GM19468 (cell line): ENCODE data around the gene CABP7.

ENCODE experiments used
- ATAC-seq: cut with Tn5 transposase; IDR thresholded peaks from one replicate; pipeline ENCODE4 v1.9.1; 2021; ENCODE audit warnings: mild to moderate bottlenecking, moderate library complexity, moderate number of reproducible peaks; ENCODE audit not compliant: unreplicated experiment; ENCODE audit errors: extremely low read depth

Gene CABP7

GRCh38 chr22:29718949-29719898 is 579 bp upstream of the CABP7 start:
- ATAC-seq: no peak

DNA sequence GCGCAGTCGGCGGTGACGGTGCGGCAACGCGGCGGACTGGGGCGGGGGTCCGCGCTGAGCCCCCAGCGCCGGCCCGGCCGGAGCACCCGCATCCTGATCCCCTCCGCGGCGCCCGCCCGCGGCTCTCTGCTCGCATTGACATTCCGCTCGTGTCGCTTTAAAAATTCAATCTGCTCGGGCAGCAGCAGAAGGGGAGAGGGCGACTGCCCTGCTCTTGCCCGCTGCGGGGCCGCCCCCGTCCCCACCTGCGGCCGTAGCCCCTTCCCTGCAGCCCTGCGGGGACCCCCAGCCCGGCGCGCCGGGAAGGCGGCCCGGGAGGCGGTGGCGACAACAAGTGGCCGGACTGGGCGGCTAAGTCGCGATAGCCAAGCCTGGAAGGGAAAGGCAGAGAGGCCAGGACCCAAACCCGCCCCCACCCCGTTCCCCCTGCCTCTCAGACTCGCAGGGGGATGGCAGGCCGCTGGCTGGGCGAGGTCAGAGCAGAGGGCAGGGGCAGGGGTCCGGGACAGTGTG is 1.1 kb downstream of the CABP7 start:
- ATAC-seq: no peak

DNA sequence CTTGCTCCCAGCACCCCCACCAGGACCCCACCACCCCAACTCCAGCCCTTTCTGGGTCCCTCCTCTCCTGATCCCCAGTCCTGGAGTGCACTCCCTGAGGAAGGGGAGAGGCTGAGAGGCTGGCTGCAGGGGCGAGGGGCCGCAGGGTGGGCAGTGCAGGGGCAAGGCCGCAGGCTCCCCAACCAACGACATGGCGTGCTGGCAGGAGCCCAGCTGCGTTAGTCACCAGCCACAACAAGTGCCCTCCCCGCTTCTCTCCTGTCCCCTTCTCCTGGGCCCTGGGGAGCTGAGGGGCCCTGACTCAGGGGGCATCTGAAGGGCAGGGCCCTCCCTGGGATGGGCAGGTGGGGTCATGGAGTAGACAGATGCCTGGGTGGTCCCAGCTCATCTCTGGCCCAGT is 2.3 kb downstream of the CABP7 start:
- ATAC-seq: no peak

DNA sequence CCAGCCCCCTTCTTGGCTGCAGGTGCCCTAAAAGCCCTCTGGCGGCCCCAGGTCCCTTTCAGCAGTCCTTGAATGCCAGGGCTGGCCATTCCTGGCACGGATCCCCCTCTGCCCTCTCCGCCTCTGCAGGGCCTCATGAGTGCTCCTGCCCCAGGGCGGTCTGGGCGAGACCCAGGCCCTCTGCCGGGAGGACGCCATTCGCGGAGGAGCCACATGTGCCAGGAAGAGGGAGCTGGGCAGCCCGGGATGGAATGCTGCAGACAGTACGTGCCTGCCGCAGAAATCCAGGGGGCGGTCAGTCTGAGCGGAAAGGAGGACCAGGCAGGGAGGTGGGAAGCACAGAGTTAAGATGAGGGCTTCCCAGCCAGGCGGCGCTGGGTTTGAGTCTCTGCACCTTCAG is 2.8 kb downstream of the CABP7 start:
- ATAC-seq: no peak

- ATAC-seq: no peak
These were observed 4.0 kb downstream of the CABP7 start for GRCh38 chr22:29723766-29724165.

- no peak for ATAC-seq
These were observed 5.0 kb downstream of the CABP7 start for GRCh38 chr22:29724843-29725242.

DNA sequence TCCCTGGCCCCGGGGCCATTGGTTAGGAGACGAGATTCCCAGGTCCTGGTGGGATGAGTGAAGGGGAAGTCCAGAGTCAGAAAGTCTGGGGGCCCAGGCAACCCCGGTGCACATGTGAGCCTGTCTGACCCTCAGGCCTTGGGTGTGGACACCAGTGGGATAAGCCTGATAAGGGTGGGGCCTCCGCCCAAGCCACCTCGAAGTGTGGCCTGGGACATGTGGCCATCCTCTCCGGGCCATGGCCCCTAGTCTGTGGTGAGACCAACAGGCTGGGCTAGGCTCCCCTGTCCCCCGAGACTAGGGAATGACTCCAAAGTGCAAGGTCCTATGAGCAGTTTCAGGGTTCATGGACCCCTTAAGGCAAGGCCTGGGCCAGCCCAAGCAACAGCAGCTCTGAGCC is 6.3 kb downstream of the CABP7 start:
- no peak for ATAC-seq

DNA sequence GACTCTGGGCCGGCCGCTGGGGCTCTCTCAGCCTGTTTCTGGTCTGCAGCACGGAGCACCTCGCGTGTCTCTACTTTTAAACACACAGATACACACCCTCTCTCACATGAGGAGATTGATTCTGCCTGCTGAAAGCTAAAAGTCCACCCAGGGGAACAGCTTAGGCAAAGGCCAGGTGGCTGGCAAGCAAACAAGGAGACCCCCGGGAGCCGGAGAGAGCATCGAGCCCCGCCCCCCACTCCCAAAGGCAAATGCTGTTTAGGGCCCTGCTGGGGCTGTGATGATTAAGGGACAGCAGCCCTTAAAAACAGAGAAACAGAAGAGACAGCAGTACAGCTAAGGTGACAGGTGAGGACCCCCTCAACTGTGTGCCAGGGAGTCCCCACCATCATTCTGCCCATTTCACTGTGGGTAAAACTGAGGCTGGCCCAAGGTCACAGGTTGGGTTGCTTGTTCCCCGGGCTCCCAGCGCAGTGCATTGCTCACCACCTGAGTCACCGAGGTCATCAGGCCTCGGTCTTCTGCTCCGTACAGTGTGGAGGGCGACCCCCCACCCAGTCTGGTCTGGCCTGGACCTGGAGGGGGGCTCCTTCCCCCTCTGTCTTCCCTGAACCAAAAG is 6.8 kb downstream of the CABP7 start:
- no peak for ATAC-seq

DNA sequence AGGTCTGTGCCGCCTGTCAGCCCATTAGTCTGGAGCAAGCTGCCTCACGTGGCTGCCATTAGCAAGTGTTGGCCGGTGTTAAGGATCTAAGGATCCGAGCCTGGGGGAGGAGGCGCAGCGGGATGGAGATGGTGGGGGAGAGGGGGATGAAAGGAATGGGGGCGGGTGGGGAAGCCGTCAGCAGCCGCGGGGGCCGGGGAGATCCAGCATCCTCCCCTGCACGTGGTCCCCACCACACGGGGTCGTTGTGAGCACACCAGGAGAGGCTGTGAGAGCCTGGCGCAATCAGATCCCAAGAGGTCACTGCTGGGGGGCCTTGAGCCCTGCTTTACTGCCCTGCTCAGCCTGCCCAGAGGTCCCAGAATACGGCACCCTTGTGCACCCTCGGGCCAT is 7.3 kb downstream of the CABP7 start:
- no peak for ATAC-seq

DNA sequence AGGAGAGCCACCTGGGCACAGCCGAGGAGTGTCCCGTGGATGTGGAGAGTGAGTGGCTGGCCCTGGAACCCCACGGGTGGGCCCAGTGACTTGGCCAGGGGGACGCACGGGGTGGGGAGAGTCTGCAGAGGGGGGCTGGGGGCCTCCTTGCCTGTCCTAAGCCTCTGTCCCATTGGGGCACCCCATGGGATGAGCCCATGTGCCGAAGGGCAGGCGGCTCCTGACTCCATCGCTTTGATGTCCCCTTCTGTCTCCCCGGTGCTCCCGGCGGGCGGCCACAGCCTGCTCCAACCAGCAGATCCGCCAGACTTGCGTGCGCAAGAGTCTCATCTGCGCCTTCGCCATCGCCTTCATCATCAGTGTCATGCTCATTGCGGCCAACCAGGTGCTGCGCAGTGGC is 9.4 kb downstream of the CABP7 start:
- no peak for ATAC-seq

DNA sequence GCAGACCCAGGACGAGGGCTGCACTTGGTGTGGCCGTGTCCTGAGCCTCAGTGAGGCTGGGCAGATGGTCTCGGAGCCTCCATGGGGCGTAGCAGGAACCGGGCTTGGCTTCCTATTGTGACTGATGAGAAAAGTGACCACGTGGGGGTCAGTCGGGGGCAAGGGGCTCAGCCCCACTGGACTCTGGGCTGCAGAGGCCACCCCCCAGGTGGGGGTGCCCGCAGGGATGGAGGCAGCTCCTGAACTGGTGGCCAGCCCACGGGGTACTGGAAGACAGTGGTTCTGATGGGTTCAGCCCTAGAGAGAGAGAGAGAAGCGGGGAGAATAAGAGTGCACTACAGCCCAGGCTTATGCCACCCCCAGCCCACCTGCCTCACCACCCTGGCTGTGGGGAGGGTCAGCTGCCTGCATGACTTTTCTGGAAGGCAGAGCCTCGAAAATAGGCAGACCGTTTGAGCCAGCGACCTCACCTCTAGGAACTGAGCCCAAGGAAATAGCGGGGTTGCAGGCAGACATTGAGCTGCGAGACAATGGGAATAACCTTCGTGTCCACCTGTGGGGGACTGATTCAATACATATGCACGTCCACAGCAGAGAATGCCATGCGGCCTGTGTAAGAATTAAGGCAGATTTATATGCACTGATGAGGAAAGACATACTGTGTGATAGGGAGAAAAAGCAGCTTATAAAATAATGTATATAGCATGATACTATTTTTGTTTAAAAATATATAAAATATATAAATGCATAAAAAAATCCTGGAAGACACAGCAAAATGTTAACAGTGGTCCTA is 11.5 kb downstream of the CABP7 start:
- ATAC-seq: no peak

DNA sequence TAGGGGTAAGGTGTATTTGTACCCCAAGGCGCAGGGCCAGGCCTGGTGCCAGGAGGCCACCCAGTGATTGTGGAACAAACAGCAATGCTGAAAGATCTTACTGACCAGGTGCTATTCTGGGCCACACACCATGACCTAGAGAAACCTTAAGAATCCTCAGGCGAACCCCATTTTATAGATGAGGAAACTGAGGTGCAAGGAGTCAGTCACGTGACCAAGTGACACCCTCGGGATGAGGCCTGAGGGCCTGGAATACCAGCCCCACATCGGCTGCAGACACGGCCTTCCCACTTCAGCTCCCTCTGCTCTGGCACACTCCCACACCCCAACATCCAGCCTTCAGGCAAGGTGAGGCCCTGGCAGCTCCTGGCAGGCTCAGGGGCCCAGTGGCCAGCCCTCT is 13.1 kb downstream of the CABP7 start:
- no peak for ATAC-seq

DNA sequence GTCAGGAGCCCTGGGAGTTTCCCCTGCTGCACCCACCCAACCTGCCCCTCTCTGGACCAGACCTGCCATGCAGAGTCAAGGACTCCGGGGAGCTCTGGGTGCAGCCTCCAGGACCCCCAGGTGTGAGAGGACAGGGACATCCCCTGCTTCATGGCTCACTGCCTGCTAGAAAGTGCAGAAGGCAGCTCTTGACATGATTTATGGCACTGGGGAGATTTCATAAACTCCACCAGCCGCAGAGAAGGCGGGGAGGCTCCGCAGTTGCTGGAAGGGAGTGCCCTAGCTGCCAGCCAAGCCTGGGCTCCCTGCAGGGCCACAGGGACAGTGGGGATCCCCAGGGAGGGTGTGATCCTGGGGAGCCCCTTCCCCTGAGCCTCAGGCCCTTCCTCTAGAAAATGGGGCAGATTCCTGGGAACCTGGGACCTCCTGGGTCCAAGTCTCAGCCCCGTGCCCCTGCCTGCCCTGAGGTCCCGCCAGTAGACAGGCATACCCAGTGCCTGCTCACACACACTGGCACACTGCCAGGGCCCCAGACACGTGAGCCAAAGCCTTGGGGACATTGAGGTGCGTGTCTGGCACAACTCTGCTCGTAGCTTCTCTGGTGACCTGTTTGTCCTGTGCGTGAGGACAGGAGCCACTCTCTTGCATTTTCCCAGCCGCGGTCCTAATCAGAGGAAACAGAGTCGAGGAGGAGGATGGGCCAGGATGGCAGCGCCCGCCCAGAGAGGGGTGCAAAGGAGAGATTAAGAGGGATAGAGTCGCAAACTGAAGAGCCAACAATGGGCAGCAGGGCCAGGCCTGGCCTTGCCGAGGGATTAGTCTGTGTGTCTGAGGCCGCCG is 13.8 kb downstream of the CABP7 start:
- no peak for ATAC-seq

DNA sequence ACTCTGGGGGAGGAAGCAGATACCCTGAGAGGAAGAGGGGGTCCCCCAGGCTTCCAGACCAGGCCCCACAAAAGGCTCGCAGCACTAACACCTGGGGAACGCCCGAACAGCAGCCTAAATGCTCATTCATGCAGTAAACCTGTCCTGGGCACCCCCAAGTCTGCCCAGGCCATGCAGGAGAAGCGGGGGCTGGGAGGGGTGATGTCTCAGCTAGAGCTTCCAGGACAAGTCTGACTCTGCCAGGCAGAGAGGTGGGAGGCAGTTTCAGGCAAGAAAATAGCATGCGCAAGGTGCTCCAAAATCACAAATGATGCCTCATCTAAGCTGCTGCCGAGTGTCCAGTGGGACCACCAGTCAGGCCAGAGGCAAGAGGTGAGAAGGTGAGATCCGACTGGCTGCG is 14.6 kb downstream of the CABP7 start:
- no peak for ATAC-seq

GRCh38 chr22:29734838-29735237 is 15.0 kb downstream of the CABP7 start:
- ATAC-seq: no peak

DNA sequence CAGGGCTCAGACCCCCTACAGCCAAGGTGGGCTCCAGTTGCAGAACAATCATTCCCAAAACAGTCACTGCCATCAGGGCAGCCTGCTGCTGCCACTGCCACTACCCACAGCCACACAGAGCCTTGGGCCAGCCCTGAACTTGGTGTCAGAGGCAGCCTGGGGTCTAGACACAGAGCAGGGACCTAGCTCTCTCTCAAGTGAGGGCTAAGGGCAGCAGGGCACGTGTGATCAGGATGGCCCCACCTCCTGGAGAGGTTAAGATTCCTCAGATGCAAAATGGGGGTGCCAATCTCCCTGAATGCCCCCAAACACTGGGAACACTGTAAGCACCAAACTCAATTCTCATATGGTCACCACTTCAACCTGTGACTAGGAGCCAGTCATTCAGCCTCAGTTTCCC is 15.6 kb downstream of the CABP7 start:
- ATAC-seq: no peak

- ATAC-seq: no peak
These were observed 17.7 kb downstream of the CABP7 start for GRCh38 chr22:29737251-29738117.

DNA sequence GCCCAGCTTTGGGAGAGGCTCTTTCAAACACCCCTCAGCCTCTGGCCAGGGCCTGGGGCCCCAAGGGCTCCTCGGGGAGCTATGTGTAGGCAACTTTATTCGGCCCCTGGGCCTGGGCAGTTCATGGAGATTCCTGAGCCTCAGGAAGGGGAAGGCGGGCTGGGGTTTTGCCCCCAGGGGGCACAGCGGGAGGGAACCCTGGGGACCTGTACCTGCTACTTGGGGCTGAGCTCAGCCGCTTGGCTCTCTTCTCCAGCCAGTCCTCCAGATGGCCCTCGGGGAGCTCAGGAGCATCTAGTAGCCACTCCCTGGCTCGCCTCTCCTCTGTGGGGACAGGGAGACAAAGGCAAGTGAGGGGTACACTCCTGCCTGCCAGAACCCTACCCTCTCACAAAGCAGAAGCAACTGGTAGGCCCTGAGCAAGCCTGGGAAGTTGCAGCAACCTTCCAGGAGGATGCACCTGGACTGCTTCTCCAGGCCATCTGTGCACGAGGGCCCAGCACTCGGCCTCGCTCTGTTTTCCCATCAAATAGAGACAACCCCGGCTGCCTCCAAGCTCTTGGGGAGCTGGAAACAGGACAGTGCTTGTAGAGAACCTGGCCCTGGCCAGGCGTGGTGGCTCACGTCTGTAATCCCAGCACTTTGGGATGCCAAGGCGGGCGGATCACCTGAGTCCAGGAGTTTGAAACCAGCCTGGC is 18.5 kb downstream of the CABP7 start:
- ATAC-seq: no peak
